ENCODE results near the gene TUBAL3.

Gene TUBAL3

DNA sequence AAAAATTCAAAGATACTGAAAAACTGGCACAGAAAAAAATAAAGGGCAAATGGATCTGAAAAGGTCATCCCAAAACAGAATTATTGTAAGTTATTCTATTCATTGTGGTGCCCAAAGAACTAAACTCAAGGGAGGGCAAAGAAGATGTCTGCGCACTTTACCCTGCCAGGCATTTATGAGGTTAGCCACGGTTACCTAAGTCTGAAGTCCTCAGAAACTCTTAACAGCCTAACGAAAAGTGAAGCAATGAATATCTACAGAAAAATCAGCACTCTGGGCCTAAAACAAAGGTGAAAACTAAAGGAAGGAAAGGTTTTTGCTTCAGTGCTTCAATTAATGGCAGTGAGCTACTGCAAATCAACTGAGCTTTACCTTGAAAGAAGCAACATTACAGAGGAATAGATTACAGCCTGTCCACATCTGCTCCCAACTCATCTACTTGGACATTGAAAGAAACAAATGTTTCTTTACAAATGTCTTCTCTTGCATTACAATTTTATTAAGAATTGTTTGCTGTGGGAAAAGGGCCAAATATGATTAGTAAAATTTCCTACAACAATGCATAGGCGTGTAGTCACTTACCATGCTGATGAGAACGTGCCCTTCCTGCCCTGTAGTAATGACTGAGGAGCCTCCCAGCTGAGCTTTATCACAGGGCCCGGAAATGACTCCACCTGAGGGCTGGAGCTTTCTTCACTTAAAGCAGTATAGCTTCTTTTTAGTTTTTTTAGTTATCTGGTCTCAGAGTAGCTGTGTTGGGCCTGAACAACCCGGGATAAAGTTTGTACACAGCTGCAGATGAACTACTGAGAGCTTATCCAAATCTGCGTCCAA lies at the start of gene TUBAL3:
TUBAL3 (minus strand) TSS at position 621 of the 834 bp plus-strand sequence; CDS start at position 585, 36 bp downstream.
- no peak for DNase-seq

DNA sequence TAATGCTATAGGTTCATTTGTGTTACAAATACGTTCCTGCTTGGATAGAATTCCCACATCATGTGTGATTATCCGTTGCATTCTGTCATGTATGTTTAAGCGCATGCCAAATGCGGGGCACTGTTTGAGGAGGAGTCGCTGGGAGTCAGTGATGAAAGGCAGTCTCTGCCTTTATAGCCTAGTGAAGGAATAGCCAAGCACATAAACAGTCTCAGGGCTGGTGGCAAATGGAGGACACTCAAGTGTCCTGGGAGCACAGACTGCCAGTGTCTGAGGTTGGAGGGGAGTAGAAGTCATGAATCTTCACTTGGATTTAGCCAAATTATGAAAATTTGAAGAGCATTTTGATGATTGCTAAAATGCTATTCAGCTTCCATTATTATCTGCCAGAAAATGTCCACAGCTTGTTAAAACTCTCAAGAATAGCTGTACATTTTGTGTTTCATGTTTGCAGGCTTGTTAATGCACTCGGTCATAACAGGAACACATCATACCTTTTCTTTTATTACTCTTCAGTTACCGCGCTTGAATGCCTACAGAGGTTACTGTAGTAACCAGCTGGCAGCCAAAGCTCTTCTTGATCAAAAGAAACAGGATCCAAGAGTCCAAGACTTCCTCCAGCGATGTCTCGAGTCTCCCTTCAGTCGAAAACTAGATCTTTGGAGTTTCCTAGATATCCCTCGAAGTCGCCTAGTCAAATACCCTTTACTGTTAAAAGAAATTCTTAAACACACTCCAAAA lies 49.3 kb upstream of the TUBAL3 start:
- no peak for DNase-seq

DNA sequence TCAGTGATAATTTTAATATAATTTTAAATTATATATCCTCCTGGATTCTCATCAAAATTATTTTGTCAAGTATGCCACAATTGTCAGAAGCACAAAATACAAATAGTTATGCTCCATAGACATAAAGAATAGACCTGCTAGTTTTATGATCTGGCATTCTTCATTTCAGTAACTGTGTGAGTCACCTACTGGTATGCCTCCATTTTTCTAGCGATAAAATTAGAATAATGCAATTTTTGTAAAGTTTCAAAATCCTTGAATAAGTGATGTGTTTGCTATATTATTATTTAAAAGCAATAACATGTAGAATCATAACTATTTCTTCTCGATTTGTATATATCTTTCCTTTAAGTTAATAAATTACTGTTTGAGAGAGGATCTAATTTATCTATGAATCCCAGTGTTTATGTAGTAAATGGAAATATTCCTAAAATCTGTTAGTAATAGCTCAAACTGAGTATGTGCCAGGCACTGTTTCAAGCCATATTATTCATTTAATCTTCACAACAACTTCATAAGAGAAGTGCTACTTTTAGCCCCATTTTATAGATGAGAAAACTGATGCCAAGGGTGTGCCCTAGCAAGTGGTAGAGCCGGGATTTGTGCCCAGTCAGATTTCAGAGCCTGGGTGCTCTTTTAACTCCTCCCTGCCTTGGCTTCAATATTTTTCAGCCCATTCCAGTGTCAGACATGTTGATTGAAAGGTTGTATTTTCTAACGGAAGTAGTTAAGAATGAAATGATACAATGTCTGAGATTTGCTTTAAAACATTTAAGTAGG lies 46.2 kb upstream of the TUBAL3 start:
- no peak for DNase-seq

DNA sequence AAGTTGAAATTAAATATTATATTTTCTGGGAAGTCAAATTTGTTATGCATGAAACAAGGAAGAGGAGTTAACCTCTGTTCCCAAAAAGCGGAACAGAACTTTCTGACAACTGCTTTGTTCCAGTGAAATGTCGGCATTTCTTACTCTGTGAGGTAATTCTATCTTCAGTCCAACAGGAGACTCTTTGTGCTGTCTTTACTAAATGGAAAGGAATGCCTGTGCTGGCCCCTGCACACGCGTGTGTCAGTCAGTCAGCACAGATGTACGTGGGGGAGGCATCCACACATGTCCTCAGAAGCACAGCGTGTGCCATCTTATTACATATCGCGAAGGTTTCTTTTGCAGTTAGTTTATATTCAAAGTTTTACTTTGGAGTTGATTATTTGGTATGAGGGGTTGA lies 45.2 kb upstream of the TUBAL3 start:
- no peak for DNase-seq

DNA sequence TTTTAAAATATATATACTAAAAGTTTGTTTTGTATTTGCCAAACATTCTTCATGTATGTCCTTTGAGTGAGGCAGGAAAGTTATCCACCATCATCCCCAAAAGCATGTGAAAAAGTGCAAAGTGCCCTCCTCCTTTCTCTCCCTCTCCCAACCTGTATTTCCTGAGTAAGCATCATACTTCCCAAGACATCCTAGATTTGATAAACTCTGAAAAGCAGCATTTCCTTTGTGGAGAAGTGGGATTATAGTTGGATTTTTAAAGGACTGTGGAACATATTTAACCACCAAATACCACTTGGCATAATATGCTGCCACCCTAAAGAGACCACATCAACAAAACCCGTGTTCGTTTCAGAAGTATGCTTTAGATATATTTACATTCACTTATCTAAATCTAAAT lies 44.6 kb upstream of the TUBAL3 start:
- no peak for DNase-seq

DNA sequence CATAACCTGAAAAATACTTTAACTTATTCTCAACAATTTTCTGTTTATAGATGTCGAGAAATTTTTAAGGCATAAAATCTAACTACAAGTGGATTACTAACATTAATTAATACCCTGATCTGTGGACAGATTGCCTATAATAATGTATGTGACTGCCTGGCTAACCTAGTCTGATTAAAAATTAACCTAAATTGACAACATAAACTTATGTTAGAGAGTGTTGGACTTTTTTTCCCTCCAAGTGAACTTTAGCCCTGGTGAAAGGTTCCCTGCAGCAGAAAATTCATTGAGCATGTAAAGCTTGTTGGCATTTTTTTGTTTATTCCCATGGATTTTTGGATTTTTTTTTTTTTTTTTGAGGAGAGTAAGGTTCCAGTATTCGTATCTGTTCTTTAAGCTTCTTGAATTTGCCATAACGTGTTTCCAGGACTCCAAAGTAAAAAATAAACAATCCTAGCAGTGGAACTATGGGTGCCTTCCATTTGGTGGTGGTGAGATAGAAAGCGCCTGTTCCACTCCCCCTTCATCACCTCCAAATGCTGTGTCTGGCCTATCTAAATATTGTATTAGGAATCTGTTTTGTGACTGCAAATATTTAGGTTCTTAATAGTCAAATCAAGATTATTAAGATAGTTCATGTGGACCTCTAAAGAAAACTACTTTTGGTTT lies 43.8 kb upstream of the TUBAL3 start:
- no peak for DNase-seq

DNA sequence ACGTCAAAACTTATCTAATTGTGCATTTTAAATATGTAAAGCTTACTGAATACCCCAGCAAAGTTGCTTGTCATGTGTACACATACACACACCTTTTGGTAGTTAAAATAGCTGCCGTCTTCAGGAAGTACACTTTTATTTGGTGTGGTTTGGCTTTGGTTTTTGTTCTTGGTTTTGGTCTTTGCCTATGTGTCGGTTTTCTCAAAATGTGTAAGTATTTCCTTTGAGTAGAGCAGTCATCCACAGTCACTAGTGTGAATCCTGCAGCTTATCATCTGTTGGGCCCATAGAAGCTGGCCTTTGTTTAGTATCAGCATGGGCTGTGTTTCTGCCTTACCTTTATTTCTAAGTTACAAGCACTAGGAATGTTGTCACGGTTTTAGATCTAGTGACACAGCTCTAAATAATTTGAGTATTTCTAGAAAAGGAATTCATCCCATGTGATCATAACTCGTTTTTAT lies 43.0 kb upstream of the TUBAL3 start:
- no peak for DNase-seq

DNA sequence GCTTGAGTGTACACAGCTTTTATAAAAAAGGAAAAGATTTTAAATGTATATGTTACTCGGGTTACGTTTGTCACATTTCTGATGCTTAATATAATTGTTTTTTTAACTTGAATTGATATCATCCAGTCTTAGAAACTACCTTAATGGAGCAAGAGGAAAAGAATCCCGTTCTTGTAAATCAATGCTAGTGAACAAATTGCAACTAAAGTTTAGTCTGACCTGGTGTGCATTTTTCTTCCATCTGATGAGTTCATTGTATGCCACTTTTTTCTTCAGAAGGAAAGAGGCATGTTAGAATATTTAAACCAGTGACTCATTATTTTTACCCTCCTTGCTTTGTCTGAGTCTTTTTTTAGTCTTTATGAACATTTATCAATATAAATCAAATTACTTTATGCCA lies 42.4 kb upstream of the TUBAL3 start:
- DNase-seq: no peak

DNA sequence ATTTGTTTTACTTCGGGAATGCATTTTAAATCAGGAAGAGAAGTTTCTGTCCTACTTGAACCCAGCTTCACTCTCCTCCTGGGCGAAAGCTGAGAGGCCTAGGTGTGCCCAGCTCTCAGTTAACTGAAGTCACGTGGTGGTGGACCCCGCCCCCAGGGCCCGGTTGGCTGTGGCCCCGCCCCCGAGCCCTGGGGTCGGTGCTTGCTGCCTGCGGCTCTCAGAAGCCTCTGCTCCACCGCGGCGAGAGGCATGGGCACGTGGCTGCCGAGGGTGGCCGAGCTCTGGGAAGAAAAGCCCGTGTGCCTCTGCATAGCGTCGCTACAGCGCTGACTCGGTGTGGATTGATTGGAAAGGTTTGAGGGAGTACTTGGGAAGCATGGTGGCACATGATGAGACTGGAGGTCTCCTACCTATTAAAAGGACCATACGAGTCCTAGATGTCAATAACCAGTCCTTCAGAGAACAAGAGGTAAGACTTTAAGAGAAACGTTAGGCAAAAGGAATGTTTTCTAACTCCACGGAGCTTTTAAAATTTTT lies 41.8 kb upstream of the TUBAL3 start:
- DNase-seq: peak; percentile 70 to 71

DNA sequence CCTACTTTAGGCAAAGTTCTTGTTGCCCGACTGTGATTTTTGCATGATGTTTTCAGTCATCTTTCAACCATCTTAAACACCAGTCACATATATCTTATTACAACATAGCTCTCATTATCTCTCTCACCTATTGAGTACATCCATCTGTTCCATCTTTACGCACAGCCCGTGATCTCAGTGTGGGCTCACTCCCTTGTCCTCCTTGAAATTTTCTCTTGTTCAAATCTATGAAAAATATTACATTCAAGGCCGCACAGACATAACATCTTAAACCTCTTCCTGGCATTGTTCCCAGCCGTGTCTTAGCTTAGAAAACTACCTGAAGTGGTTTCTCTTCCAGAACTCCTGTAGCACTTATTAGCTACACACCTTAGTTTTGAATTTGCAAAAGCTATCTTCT lies 40.4 kb upstream of the TUBAL3 start:
- DNase-seq: no peak

DNA sequence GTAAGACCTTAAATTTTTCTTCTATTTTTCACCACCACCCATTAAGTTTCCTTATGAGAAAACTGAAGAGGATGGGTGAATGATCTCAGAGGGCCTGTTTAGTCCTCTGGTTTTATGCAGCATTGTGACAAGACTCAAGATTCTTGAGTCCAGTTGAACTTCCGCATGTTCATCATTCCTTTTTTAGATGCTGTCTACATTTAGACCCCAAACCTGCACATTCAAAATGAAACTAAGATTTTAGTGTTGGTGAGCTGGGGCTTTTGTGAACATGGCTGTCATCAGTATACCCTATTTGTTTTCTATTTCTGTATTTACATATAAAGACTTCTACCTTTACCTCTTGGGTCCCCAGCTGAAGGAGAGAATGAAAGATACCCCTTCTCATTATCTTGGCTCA lies 38.8 kb upstream of the TUBAL3 start:
- no peak for DNase-seq

DNA sequence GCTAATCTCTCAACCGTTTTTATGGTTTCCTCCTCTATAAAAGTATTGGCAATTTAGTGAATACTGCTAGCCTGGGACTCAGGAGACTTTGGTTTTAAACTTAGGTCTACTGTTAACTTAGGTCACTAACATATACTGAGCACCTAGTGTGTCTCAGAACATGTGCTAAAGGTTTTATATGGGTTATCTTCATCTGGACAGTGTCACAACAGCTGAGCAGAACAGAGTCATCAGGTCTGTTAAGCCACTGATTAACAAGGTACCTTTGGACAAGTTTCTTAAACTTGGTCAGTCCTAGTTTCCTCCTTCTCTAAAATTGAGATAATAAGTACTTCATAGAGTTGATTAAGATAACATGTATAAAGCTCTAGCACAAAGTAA lies 38.4 kb upstream of the TUBAL3 start:
- DNase-seq: no peak

DNA sequence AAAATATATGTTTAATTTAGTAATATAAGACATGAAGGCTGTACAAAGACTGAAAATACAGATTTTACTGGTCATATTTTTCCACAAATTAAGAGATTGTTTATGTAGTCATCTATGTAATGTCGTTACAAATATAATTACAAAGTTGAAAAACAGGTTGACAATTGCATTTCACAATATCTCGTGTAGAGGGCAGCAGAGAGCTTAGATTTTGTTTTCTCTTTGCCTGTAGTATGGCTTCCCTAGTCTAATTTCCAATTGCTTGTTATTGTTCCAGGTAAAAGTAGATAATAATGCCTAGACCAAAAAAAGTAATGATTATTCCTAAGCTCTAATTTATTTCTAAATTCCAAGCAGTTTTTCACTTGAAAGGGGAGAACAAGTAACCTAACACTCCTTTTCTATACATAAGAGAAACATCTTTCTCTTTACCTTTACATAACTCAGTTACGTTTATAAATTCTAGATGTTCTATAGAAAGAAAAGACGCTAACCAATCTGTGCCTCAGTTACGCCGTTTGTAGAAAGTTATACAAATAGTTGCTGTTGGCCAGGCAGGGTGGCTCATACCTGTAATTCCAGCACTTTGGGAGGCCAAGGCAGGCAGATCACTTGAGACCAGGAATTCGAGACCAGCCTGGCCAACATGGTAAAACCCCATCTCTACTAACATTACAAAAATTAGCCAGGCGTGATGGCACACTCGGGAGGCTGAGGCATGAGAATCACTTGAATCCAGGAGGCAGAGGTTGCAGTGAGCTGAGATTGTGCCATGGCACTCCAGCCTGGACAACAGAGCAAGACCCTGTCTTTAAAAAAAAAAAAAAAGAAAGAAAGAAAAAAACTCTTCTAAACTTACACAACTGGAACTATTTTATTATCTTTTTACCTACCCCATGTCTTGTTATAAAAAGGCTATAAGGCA lies 37.7 kb upstream of the TUBAL3 start:
- no peak for DNase-seq

DNA sequence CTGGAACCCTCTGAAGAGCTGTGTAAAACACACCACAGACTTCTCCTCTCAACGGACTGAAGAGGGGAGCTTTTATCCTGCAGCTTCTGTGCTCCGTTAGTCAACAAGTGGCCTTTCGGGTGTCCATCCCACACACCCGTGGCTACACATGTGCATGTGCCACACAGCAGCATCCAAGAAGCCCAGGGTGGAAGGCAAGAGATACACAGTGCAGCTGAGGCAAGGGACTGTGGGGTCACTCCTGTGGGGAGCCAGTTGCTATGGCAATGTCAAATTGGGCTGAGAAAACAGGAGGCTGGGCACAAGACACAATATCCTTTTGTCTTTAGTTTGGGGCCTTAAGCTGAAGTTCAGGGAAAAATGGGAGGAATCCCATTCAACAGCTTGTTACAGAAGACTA lies 36.5 kb upstream of the TUBAL3 start:
- no peak for DNase-seq

DNA sequence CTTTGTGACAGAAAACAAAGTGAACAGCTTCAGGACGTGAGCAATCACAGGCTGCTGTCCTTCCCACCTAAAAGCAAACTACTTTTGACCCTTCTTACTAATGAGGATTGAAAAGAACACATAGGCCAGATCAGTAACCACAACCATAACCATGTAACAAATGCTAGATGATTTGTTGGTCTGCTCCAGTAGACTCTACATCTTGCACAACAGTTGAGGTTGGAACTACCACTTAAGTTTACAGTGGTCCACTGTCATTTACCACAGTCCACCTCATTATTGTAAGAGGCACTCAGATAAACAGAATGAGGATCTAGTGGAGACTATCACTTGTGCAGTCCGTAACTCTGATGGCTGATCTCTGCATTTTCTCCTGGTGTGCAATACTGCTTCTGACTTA lies 35.6 kb upstream of the TUBAL3 start:
- no peak for DNase-seq

DNA sequence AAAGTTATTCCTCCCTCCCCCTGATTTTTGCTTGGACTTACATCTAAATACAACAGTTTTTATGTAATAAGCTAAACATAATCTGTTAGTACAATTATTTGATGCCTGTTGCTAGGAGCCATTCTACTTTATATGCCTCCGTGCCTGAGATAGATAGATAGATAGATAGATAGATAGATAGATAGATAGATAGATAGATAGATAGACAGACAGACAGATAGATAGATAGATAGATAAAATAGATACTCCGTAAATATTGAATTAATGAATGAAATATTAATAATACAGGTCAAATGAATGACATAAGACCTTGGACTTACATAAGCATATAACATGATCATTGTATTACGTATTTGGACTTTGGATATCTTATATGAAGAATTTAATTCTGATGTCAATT lies 30.7 kb upstream of the TUBAL3 start:
- DNase-seq: no peak

DNA sequence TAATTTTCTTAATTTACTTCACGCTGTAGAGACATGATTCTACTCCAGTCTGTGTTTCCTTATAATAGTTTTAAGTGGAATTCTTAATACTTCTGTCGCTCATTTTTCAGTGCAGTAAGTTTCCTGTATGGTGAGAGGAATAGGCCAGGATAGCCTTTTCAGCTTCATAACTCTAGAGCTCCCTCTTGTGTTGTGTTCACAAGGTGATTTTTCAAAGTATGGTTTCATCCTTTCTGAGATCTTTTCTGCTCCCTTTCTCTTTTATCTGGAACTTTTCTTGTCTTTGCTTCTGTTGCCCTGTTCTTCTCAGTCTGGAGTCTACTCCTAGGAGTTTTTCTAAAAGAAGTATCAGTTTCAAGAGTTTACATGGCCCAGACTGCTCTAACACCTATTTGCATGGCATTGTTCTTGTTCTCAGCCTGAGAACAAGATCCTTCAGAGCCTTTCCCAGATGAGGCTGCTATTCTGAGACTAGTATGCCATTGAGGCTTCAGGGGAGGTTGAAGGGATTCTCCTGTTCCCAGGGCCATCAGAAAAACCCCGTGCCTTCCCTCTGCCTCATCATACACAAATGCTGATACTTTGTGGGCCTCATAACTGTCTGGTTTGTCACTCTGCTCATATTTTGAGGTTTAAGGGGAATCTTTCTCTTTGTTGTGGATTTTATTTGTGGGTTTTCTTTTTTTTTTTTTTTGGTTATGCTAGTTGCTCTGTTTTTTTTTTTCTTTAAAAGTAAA lies 29.6 kb upstream of the TUBAL3 start:
- no peak for DNase-seq

DNA sequence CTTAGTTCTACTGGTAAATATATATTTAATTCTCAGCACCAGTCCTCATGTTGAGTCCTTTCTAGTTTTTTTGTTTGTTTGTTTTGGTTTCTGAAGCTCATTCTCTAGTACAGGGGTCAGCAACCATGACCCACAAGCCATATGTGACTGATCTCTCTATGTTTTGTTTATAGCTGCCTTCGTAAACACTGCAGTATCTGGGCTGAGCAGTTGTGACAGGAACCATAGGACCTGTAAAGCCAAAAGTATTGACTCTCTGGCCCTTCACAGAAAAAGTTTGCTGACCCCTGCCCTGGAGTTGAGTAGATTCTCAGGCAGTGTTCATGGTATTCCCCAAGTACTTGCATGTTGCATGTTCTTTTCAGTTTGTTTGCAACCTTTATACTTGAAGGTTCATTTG lies 28.6 kb upstream of the TUBAL3 start:
- DNase-seq: no peak

DNA sequence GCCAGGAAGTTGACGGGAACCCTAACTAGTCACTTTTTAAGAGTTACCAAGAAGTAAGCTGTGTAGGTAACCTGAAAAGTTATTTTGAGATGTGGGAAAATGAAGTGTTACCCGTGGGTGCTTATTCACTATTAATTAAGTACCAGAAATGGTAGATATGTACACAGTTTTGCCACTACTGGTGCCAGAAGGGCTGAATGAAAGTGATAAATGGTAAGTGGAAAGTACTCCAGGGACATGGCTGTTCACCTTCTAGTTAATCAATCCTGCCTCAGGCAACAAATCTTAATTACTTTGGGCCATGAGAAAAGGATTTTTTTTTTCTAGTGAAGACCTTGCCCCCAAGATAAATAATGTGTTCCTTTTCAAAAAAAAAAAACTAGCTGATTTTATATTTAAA lies 23.5 kb upstream of the TUBAL3 start:
- DNase-seq: no peak

DNA sequence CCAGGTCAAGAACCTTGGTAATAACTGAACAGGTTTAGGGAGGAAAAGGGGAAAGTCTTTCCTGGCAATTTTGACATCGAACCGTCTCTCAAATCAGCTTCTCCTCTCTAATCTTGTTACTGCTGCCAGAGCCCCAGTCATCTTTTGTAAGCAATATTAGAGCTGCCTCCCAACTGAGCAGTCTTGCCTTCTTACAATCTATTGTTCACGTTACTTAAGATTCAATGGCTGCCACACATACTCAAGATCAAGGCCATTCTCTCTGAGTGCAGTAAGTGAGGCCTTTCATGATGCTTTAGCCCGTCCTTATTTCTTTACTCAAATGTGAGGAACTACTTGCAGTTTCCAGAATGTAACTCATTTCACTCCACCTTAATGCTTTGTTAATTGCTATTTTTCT lies 20.1 kb upstream of the TUBAL3 start:
- DNase-seq: no peak

DNA sequence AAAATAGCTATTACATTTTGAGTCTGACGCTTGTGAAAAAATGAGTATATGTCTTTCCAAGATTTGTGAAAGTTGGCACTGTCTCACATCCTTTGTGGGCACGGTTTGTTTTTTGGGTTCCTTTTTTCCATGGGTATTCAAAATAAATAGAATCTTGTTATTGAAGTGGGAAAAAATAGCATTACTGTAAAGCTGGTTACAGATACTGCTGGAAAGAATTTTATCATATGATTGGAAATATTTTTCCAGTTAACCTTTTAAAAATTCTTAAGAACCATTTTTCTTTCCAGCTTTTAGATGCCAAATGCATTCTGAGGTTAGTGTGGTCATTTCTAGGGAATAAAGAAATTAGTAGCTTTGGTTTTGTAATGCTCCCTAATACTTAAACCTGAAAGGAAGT lies 19.1 kb upstream of the TUBAL3 start:
- DNase-seq: no peak

All from activated CD4-positive, alpha-beta T cell treated with anti-CD3 and anti-CD28 coated beads, Interleukin-2, amount 50 U/mL, for 4 hours (primary cell).